Myocyte (in vitro differentiated cells): ENCODE data around the gene CACNA1A. TPM values are rescaled to one million over a fixed set of nuclear protein-coding genes. Genes with fewer than 3 reads are reported as not detected.
A peak's percentile ranks its signal among the peaks of the same experiment; 100 is the strongest.

ENCODE experiments used
- DNase-seq: peaks from one replicate; pipeline ENCODE4 v3.0.0-alpha.2; 2012; ENCODE audit warnings: low read depth
- total RNA-seq: library from RNA; depleted of rRNA; stranded (reverse); fragments of >200 nt; gene quantifications from 2 replicates; pipeline ENCODE4 v1.2.3, GENCODE V29; 2014

Gene CACNA1A
- total RNA-seq, 1 donor from 2014 or later, result 0.19 TPM

DNA sequence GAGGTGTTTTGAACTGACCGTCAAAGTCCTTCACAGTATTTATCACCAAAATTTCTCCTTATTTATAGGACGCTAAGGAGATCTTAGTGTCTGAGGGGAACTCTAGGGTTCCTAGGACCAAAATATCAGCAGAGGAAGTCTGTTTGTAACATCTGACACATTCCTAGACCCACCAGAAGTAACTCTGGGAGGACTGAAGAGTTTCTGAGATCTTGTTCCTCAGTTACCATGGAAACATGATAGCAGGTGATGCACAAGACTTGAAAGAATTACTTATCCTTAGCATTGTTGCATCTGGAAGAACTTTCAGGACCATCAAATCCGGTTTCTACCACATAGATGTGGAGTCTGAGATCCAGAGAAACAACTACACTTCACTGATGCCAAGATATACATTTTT, 191.5 kb downstream of the CACNA1A start:
- DNase-seq, result no peak

DNA sequence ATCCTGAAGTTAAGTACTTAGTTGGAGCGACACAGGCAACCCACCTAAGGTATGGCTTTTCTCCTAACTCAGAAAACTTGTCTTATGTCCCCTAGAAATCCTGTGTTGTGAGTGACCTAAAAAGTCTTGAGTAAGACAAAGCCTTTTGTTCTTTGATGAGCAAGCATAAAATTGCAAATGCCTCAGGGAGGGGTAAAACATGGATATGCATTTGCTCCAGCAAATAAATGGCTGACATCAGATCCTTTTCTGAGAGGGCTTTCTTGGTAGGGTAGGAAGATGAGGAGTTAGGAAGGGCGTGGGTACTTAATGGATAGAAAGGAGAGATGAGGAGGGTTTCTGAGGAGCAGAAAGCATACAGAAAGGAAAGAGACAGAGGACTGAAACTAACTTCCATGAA, 192.4 kb downstream of the CACNA1A start:
- DNase-seq, result no peak

DNA sequence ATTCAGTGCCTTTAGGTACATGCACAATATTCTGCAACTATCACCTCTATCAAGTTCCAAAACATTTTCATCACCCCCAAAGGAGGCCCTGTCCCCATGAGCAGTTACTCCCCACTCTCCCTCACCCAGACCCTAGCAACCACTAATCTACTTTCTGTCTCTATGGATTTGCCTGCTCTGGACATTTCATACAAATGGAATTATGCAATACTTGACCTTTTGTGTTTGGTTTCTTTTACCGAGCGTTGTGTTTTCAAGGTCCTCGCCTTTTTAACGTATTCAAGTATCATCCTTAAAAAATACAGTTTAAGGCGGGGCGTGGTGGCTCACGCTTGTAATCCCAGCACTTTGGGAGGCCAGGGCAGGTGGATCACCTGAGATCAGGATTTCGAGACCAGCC, 196.4 kb downstream of the CACNA1A start:
- no peak for DNase-seq

DNA sequence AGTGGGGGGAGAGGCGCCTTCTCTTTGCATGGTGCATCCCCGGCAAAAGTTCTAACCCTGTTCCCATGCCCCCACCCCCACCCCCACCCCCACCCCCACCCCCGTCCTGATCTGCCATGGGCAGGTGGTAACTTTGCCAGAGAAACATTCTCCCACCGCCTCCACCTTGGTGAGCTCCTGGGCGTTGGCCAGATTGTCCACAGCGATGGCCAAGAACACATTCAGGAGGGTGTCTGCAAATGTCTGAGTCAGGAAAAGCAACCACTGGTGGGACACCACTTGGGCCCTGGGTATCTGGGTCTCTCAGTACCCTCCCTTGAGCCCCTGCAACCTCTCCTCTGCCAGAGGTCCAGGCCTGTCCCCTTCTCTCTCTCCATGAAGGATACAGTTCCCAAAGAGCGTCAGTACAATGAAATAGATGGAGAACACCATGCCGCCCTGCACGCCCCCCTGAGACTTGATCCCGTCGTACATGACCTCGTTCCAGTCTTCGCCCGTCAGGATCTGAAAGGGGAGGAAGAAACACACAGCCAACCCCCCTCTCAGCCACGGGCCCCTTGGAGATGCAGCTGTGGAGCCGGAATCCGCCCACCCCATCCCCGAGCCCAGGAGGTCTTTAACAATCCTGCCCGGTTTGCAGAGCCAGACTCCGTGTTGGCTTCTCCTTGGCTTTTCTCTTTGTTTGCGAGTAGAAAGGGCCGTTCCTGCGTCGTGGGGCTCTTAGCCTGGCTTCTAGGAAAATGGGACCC, 202.7 kb downstream of the CACNA1A start:
- no peak for DNase-seq

DNA sequence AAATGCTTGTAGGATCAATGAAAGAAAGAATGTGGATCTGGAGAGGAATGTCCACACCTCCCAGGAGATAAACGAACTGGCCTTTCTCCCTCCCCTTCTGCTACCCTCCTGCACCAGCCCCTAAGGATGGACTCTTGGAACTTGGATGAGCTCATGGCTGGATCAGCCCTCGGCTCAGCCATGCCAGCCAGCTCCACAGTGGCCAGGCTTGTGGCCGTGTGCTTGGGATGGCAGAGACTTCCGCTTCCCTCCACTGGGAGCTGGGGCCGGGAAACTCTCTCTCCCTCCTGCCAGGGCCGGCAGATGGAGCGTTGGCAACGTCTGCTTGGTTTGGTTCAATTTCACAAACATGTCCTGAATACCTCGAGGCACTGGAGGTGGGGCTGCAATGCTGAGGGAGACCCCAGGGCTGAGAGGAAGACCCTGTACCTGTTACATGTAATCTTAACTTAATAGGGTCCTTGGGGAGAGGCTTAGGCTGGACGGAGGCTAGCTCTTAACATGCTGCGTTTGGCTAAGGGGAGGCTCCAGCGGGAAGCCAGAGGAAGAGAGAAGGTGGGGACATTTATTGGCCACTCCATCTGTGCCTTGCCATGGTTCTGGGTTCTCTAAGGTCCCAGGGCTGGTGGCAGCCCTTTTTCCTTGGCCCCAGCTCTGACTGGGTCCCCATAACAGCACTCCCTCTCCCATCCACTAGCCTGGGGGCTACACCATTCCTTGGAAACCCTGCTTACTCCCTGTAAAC, 203.6 kb downstream of the CACNA1A start:
- DNase-seq, result peak; percentile 5

DNA sequence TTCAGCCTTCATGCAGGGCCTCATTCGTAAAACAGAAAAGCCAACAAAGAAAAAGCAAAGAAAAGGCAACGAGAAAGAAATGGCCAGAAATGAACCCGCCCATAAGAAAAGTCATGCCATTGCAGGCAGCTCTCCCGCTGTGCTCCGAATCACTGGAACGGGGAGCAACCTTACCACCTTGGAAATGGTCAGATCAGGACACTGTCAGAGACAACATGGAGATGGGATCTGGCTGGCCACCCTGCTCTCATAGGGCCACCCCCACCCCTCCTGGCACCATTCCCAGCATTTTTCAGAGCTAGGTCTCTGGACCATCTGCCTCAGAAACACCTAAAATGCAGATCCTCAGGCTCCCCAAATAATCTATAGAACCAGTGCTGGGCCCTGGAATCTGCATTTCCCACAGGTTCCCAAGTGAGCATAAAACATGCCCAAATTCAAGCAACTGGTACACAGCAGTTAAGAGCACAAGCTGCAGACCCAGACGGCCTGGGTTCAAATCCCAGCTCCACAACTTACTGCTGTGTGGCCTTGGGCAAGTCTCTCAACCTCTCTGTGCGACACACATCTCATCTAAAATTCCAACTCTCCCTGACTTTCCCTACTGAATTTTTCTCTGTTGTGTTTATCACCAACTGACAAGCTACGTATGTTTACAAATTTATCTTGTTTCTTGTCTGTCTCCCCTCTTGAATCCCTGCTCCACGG, 204.5 kb downstream of the CACNA1A start:
- DNase-seq, result no peak

DNA sequence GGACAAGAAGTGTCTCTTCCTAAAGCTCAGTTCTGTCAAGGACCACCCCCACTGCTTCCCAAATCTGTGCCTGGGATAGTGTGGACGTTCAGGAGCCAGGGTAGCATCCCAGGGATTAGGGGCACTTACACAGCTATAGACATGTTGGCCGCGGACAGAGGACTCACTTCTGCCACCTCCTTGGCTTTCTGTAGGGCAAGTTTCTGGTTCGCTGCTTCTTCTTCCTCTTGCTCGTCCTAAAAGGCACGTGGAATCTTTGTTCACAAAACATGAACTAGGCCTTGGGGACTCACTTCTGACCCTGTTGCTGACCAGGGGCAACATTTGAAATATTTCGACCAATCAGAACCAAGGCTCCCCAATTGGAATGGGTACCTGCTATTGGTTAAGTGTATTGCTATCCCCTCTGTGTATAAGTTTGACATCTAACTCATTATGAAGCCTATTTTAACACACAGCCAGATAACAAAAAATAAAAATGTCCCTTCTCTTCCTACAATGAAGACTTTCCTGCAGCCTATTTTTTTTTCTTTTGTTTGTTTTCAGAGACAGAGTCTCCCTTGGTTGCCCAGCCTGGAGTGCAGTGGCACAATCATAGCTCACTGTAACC, 205.8 kb downstream of the CACNA1A start:
- DNase-seq, result no peak

DNA sequence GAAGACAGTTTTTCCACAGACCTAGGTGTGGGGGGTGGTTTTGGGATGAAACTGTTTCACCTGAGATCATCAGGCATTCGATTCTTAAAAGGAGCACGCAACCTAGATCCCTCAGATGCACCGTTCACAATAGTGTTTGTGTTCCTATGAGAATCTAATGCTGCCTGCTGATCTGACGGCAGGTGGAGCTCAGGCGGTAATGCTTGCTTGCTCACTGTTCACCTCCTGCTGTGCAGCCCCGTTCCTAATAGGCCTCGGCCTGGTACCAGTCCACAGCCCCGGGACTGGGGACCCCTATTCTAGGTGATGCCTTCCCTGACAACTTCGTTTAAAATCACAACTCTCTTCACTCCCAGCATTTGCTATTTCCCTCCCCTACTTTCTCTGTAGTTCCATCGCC, 206.4 kb downstream of the CACNA1A start:
- DNase-seq, result no peak

DNA sequence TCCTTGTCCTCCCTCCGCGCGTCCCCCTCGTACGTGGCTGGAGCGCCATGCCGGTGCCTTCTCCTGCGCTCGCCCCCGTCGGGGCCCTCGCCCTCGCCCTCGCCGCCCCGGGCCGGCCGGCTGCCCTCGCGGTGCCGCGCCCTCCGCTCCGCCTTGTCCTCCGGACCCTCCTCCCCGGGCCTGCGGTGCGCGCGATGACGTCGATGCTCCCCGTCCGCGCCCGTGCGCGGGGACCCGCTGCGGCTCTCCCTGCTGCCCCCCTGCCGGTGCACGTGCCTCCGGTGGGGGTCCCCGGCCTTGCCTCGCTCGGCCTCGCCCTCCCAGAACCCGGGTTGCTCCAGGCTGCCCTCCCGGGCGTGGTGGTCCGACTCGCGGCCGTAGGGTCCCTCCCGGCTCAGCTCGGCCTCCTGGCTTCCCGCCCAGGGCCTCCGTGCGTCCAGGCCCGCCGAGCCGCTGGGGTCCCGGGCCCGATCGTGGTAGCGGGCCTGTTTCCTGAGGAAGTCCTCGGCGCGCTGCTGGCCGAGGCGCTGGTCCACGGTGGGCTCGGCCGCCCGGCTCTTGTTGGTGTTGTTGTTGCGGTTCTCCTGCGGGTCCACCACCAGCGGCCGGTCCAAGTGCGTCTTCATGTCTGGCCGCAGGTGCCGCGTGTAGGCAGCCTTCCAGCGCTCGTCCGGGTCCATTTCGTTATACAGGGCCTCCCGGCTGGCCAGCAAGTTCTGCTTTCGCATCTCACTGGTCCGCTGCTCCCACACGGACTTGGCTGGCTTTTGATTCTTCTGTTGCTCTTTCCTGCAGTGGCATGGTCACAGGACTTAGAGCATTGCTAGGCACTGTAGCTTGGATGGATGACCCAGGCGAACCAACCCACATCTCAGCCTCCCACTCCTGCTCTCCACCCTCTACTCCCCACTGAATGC, 207.5 kb downstream of the CACNA1A start:
- no peak for DNase-seq

DNA sequence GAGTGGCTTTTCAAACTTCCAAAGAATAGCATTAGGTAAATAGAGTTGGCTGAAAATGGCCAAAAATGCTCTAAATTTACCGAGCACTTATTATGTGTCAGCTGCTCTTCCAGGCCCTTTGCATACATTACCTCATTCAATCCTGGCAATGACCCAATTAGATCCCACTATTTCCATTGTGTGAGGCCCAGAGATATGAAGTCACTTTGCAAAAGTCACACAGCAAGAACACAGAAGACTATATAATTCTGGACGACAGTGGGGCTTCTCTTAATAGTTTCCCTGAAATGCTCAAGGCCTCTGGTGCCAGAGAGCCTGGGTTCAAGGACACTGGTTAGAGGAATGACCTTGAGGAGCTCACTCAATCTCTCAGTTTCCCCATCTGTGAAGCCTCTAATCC, 209.3 kb downstream of the CACNA1A start:
- DNase-seq, result no peak

DNA sequence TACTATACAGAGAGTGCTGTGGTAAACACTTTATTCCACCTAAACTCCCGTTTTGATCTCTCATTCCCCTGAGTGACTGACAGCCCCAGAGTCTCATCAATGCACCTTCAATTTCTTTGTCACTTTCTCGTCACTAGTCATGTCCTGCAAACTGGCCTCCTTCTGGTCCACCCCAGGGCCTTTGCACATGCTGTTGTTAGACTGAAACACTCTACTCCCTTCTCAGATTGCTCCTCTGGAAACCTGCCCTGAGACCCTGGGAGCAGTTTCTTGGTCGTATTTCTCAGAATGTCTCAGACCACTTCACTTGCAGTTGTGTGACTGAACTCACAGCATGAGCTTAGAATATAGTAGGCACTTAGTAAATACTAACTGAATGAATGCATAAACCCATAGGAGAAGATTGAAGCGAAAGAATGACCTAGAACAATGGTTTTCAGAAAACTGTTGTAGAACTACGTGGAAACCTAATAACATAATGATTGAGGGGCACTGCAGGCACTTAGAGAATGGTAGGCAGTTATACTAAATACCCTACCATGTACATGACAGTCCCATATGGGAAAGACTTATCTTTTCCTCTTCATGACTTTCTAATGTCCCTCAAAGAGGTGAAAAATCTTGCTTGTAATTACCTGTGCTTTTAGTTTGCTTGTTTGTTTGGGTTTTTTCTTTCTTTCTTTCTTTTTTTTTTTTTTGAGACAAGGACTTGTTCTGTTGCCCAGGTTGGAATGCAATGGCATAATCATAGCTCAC, 211.3 kb downstream of the CACNA1A start:
- DNase-seq, result no peak

DNA sequence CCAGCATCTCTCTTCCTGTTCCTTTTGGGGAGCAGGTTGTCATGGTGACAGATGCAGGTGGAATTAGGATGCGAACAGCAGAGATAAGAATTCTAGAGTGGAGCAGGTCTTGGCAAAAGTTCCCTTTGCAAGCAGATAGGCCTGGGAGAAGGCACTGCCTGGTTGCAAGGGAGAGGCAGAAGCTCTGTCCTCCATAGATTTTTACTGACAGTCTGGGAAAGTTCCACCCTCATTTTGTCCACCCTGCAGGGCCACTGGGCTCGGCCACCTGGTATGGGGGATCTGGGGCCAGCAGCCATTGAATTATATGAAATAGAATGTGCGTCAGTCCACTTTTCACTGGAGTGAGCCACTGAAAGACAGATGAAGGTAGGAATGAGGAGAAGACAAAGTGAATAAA, 214.4 kb downstream of the CACNA1A start:
- DNase-seq, result no peak

DNA sequence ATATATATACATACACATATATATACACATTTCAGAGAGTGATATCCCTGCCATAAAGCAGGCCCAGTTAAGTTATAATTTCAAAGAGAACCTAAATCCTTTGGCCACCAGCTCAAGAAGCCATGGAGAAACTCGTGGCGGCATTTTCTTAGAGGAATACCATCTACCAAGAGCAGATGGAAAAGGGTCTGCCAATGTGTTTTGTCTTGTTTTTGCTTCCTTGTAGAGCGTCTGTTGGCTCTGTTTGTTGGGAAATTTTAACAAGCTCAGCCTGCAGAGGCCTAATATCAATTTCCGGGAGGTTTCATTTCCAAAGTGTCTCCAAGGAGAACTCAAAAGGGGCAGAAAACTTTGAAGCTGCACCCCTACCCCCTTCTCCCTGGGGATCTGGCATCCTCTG, 215.5 kb downstream of the CACNA1A start:
- DNase-seq, result no peak

DNA sequence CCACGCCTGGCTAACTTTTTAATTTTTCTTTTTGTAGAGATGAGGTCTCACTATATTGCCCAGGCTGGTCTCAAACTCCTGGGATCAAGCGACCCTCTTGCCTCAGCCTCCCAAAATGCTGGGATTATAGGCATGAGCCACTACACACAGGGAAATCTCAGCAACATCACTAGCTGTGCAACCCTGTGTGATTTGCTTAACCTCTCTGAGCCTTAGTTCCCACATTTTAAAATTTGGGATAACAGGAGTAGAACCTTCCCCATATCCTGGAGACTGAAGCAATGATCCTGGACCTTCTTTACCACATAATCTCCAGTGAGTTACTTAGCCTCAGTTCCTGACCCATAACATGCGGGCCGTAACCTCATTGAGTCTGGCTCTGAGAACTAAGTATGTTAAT, 217.0 kb downstream of the CACNA1A start:
- no peak for DNase-seq

DNA sequence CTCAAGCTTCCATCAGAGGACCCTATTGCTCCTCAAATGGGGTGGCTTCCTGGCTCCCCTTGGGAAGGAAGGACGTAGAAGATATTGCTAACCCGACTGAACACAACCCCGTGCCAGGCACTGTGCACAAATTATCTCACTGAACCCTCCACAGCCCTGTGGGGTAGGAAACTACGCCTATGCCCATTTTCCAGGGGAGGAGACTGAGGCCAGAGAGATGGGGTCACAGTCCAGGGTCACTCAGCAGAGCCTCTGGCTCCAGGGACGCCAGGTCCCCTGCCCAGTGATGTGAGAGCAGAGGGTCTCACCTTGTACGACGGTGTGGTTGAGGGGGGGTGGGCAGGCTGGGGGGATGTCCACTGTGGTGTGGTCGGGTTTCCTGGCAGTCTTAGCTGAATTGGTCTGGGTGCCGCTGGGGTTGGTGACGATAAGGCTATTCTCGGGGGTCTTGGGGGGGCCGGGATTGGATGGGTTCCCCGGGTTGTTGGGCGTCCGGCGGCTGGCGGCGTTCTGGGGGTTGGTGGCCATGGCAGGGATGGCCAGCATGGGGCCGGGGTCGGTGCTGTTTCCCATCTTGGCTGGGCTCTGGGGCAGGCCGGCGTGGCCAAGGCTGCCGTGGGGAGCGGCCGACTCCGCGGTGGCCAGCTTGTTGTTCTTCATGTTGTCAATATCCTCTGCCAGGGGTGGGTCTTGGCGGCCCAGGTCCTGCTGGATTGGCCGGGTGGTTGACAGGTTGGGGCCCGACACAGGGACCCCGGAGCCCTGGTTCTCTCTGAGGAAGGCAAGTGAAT, 219.9 kb downstream of the CACNA1A start:
- no peak for DNase-seq

DNA sequence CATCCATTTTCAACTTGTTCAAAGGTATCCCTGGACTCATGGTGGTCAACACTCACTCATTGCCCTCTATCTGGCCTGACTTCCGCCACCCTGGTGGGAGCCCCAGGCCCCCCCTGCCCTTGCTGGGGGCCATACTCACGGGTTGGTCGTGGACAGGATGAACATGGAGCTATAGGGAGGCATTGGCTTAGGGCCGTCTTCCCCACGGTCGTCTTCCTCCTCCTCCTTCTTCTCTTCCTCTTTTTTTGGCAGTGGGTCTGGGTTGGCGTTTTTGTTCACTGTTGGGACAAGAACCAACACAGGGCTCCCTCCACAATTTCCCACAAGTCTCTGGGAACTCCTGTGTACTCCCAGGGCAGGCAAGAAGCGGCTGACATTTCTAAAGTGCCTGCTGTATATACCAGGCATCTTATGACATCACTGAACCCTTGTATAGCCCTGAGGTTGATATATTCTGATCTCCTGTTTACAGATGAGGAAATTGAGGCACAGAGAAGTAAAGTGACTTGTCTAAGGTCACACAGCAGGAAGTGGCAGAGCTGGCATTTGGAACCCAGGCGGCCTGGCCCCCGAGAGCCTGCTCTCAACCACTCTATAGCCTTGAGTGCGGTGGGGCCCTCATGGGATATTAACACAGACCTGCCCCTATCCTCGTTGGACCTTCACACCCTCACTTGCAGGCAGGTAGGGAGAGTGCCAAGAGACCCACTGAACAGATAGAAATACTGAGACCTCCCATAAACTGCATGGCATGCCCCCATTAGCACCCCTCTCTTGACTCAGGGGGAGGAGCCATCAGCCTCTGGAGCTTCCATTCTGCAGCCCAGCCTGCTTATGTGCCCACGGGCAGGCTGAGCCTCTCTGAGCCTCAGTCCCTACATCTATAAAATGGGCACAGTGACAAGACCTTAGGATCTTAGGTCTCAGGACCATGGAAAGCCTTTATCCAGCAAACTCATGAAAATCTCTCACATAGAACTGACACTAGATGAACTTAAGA, 221.1 kb downstream of the CACNA1A start:
- no peak for DNase-seq

DNA sequence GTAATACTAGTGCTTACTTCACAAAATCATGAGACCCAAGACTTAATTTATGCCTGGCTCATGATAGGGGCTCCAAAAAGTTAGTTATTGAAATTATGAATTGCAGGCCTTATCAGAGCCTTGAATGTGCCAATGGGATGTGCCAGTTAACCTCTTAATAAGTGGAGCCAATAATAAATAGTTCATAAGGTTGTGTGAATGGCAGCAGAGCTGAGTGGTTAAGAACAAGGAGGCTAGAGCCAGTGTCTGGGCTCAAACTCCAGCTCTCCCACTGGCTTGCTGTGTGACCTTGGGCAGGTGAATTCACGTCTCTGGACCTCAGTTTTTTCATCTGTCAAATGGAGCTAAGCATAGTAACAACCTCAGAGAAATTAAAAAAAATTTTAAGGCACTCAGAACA, 222.4 kb downstream of the CACNA1A start:
- no peak for DNase-seq

DNA sequence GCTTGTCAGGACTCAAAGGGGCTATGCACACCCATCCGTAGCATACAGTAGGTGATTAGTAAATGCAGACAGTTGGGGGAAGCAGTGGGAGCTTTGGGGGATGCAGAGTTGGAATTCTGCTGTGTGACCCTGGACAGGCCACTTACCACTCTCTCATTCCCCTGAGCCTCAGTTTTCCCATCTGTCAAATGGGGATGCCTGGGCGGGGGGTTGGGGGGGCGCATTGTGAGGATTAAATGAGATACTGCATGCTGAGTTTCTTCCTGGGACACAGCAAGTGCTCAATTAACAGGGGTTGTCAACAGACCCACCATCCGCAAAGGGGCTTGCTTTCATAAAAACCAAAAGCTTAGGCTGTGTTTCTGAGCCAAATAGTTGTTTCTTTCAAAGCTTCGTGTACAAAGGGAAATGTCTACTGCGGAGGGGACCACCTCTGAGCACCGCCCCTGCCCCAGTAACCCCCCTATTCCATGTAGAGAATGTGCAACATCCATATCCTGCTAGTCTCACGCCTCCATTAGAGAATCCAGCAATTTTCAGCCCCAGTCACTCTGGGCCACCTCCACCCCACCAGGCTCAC, 223.7 kb downstream of the CACNA1A start:
- no peak for DNase-seq
